SU-DHL-6 (cell line): Measurements from ENCODE around the gene HLTF.

Experiments
- CTCF ChIP-seq: fragments of 200-600 bp; sonication (generic); IDR thresholded peaks from one replicate; pipeline ENCODE4 v1.5.1; 2017; ENCODE audit warnings: antibody characterized with exemption, mild to moderate bottlenecking, low read length, moderate library complexity; ENCODE audit not compliant: insufficient read depth, poor library complexity, severe bottlenecking
- EZH2phosphoT487 ChIP-seq: fragments of 200-600 bp; sonication (generic), shearing (Covaris generic); conservative IDR thresholded peaks from 2 replicates; pipeline ENCODE4 v1.6.1; 2018; ENCODE audit warnings: mild to moderate bottlenecking, antibody characterized with exemption, low read length, moderate library complexity, mixed read lengths

GRCh38 chr3:149013726-149014125 is 72.6 kb downstream of the HLTF start:
- TF ChIP-seq CTCF (no peak), EZH2phosphoT487 (no peak)
